HepG2 (cell line): ENCODE measurements around the gene DDX49.

ENCODE experiments used
- ATF5 ChIP-seq: sonication (generic); formaldehyde crosslinking; IDR thresholded peaks from 2 replicates; pipeline ENCODE4 v1.4.0; 2020; ENCODE audit warnings: mild to moderate bottlenecking, low read depth, missing genetic modification reagents
- CBX5 ChIP-seq: sonication (generic); formaldehyde crosslinking; IDR thresholded peaks from 2 replicates; pipeline ENCODE4 v1.4.0; 2020; ENCODE audit warnings: missing genetic modification reagents, borderline replicate concordance
- CEBPB ChIP-seq: IDR thresholded peaks from 2 replicates; pipeline ENCODE4 v1.6.1; 2011; ENCODE audit warnings: low read depth, low read length, improper control_type of control experiment, borderline replicate concordance
- CTCF ChIP-seq: sonication (generic); formaldehyde crosslinking; IDR thresholded peaks from 2 replicates; pipeline ENCODE4 v1.5.0; 2020; ENCODE audit warnings: mild to moderate bottlenecking, missing genetic modification reagents, moderate library complexity
- FOXP4 ChIP-seq: sonication (generic); formaldehyde crosslinking; IDR thresholded peaks from 2 replicates; pipeline ENCODE4 v1.4.0; 2020; ENCODE audit warnings: missing genetic modification reagents
- IKZF4 ChIP-seq: sonication (generic); formaldehyde crosslinking; IDR thresholded peaks from 2 replicates; pipeline ENCODE4 v1.5.1; 2020; ENCODE audit warnings: borderline replicate concordance, mild to moderate bottlenecking, low read depth, missing genetic modification reagents; ENCODE audit errors: not compliant biosample characterization
- KDM1A ChIP-seq: IDR thresholded peaks from 2 replicates; pipeline ENCODE4 v1.6.1; 2016; ENCODE audit warnings: missing compliant biosample characterization
- MEIS1 ChIP-seq: sonication (generic); formaldehyde crosslinking; IDR thresholded peaks from 2 replicates; pipeline ENCODE4 v1.9.0; 2021; ENCODE audit warnings: mild to moderate bottlenecking, missing genetic modification reagents, moderate library complexity, borderline replicate concordance
- NFE2L1 ChIP-seq: sonication (generic); formaldehyde crosslinking; IDR thresholded peaks from 2 replicates; pipeline ENCODE4 v1.4.0; 2020; ENCODE audit warnings: missing genetic modification reagents, mild to moderate bottlenecking, borderline replicate concordance
- RBFOX2 ChIP-seq: fragments of 200-400 bp; formaldehyde crosslinking; IDR thresholded peaks from 2 replicates; pipeline ENCODE4 v1.6.1; 2017; ENCODE audit warnings: low read depth, mild to moderate bottlenecking, low read length
- SP2 ChIP-seq: sonication (generic); formaldehyde crosslinking; IDR thresholded peaks from 2 replicates; pipeline ENCODE4 v1.5.1; 2020; ENCODE audit warnings: mild to moderate bottlenecking, missing genetic modification reagents
- USF2 ChIP-seq, 2 experiments: sonication (generic) in 1 of 2; formaldehyde crosslinking in 1 of 2; IDR thresholded peaks; 2 replicates each; pipeline versions ENCODE4 v1.5.1 to v1.6.1; 2011 to 2020; ENCODE audit warnings: borderline replicate concordance in 1 of 2, low read depth in 1 of 2, low read length in 1 of 2, mild to moderate bottlenecking in 1 of 2, missing genetic modification reagents in 1 of 2, moderate library complexity in 1 of 2
- ZFP90 ChIP-seq: sonication (generic); formaldehyde crosslinking; IDR thresholded peaks from 2 replicates; pipeline ENCODE4 v1.8.0; 2022; ENCODE audit warnings: missing genetic modification reagents, mild to moderate bottlenecking, inconsistent platforms, borderline replicate concordance
- ZNF572 ChIP-seq: sonication (generic); formaldehyde crosslinking; IDR thresholded peaks from 2 replicates; pipeline ENCODE4 v1.5.1; 2020; ENCODE audit warnings: mild to moderate bottlenecking, missing genetic modification reagents

- TF ChIP-seq RBFOX2, result no peak
- TF ChIP-seq KDM1A (CRISPR knock-in tag), result no peak
- TF ChIP-seq CBX5 (CRISPR knock-in tag), result no peak
- no peak for TF ChIP-seq ATF5 (CRISPR knock-in tag)
- no peak for TF ChIP-seq CTCF (CRISPR knock-in tag)
- no peak for TF ChIP-seq IKZF4 (CRISPR knock-in tag)
- TF ChIP-seq ZNF572 (CRISPR knock-in tag), result no peak
- TF ChIP-seq CEBPB, result no peak
- no peak for TF ChIP-seq ZFP90 (CRISPR knock-in tag)
- no peak for TF ChIP-seq MEIS1 (CRISPR knock-in tag)
- TF ChIP-seq USF2 (IDR thresholded peaks at IDR 0.05; ENCODE audit: low read depth, low read length), result no peak
- no peak for TF ChIP-seq USF2 (CRISPR knock-in tag; IDR thresholded peaks at IDR 0.05; ENCODE audit: borderline replicate concordance)
- TF ChIP-seq FOXP4 (CRISPR knock-in tag), result no peak
- TF ChIP-seq NFE2L1, result no peak
- no peak for TF ChIP-seq SP2 (CRISPR knock-in tag)
These were observed 13.8 kb downstream of the DDX49 start for GRCh38 chr19:18933297-18933696.
